Central memory CD4-positive, alpha-beta T cell (primary cell): Measurements from ENCODE around the gene MIXL1.
"Not testable (repeated sequence)": the region's sequence is repeated elsewhere in the genome, so short reads cannot be mapped to it uniquely, and the experiment has no call there.

Experiments
- DNase-seq: peaks from one replicate; pipeline ENCODE4 v3.0.0; 2022

The MIXL1 gene

GRCh38 chr1:226216056-226216455, 7.4 kb upstream of the MIXL1 start:
- DNase-seq = no peak

- no peak for DNase-seq
Observed at GRCh38 chr1:226217273-226217672, 6.2 kb upstream of the MIXL1 start.

- DNase-seq = no peak
Observed at GRCh38 chr1:226220473-226221189, 2.8 kb upstream of the MIXL1 start.

- no peak for DNase-seq
Observed at GRCh38 chr1:226222686-226223085, 778 bp upstream of the MIXL1 start.

- no peak for DNase-seq
Observed at GRCh38 chr1:226223786-226224244, 351 bp downstream of the MIXL1 start.

- no peak for DNase-seq
Observed at GRCh38 chr1:226226601-226227000, 3.1 kb downstream of the MIXL1 start.

- no peak for DNase-seq
Observed at GRCh38 chr1:226233293-226233692, 9.8 kb downstream of the MIXL1 start.

GRCh38 chr1:226233806-226234205, 10.3 kb downstream of the MIXL1 start:
- no peak for DNase-seq

GRCh38 chr1:226236826-226237225, 13.4 kb downstream of the MIXL1 start:
- DNase-seq = no peak

GRCh38 chr1:226239421-226239820, 16.0 kb downstream of the MIXL1 start:
- no peak for DNase-seq

- no peak for DNase-seq
Observed at GRCh38 chr1:226248091-226248490, 24.6 kb downstream of the MIXL1 start.

GRCh38 chr1:226248796-226249195, 25.3 kb downstream of the MIXL1 start:
- no peak for DNase-seq

GRCh38 chr1:226250511-226250910, 27.0 kb downstream of the MIXL1 start:
- DNase-seq = no peak

GRCh38 chr1:226252841-226253240, 29.4 kb downstream of the MIXL1 start:
- DNase-seq = not testable (repeated sequence)

- no peak for DNase-seq
Observed at GRCh38 chr1:226253933-226254332, 30.5 kb downstream of the MIXL1 start.

- no peak for DNase-seq
Observed at GRCh38 chr1:226255380-226255779, 31.9 kb downstream of the MIXL1 start.

- no peak for DNase-seq
Observed at GRCh38 chr1:226261818-226262217, 38.4 kb downstream of the MIXL1 start.

GRCh38 chr1:226268421-226269124, 45.1 kb downstream of the MIXL1 start:
- no peak for DNase-seq

GRCh38 chr1:226272233-226272902, 48.9 kb downstream of the MIXL1 start:
- not testable (repeated sequence) for DNase-seq

- no peak for DNase-seq
Observed at GRCh38 chr1:226274138-226274537, 50.7 kb downstream of the MIXL1 start.

- no peak for DNase-seq
Observed at GRCh38 chr1:226276077-226276682, 52.7 kb downstream of the MIXL1 start.
